Gastroesophageal sphincter (tissue), 4 donors: Measurements from ENCODE around the gene RAD9B. TPM values are rescaled to one million over a fixed set of nuclear protein-coding genes. Genes with fewer than 3 reads are reported as not detected.

Source experiments
- ATAC-seq: fragments of 150-250 bp; one replicate; pipeline ENCODE4 v1.9.1; 2016; ENCODE audit warnings: mild to moderate bottlenecking, moderate library complexity
- H3K27ac ChIP-seq, 4 donors: fragments of 200-600 bp; sonication (generic) in 3 of 4; 1 replicate in 3 of 4; 2 replicates in 1 of 4; pipeline ENCODE4 v1.5.1; 2016 to 2019
- H3K27me3 ChIP-seq: fragments of 200-600 bp; sonication (generic); one replicate; pipeline ENCODE4 v1.5.1; 2019
- H3K36me3 ChIP-seq, 2 donors: fragments of 200-600 bp; sonication (generic); one replicate each; pipeline ENCODE4 v1.5.1; 2019; ENCODE audit warnings: control low read depth in 1 of 2
- H3K4me1 ChIP-seq, 3 donors: fragments of 200-600 bp; sonication (generic); 1 replicate in 2 of 3; 2 replicates in 1 of 3; pipeline ENCODE4 v1.5.1; 2016 to 2019; ENCODE audit warnings: control low read depth in 2 of 3
- H3K4me3 ChIP-seq, 2 donors: fragments of 200-600 bp; sonication (generic); one replicate each; pipeline ENCODE4 v1.5.1; 2019; ENCODE audit warnings: mild to moderate bottlenecking in 1 of 2, moderate library complexity in 1 of 2
- H3K9me3 ChIP-seq, 3 donors: fragments of 200-600 bp; sonication (generic); one replicate each; pipeline ENCODE4 v1.5.1; 2017 to 2019; ENCODE audit warnings: control low read depth in 2 of 3
- EP300 ChIP-seq: sonication (generic); formaldehyde crosslinking; IDR thresholded peaks from one replicate; pipeline ENCODE4 v1.6.1; 2017; ENCODE audit warnings: antibody characterized with exemption, mild to moderate bottlenecking
- POLR2A ChIP-seq, 2 donors: fragments of 450-650 bp; IDR thresholded peaks; one replicate each; pipeline ENCODE4 v1.6.1; 2017; ENCODE audit warnings: antibody characterized with exemption in 2 of 2, mild to moderate bottlenecking in 2 of 2, moderate library complexity in 1 of 2
- POLR2AphosphoS5 ChIP-seq: sonication (generic); formaldehyde crosslinking; IDR thresholded peaks from one replicate; pipeline ENCODE4 v1.6.1; 2017; ENCODE audit warnings: antibody characterized with exemption
- WGBS, 2 donors: methylation state at CpG; one replicate each; pipeline ENCODE4 v1.1.5; 2018; ENCODE audit warnings: low coverage in 1 of 2; 5-methylcytosine and 5-hydroxymethylcytosine counted together
- small RNA-seq, 4 donors: library from RNA; depleted of rRNA; stranded (forward); fragments of <200 nt; gene quantifications; one replicate each; pipeline ENCODE3, GENCODE V24; 2016
- total RNA-seq, 4 donors: library from RNA; depleted of rRNA; stranded (reverse); fragments of >200 nt; gene quantifications; one replicate each; pipeline ENCODE4 v1.1.0, GENCODE V29; 2016
- TF ChIP-seq, protein P1 (sequence below), 4 experiments: fragments of 200-600 bp in 2 of 4; fragments of 450-650 bp in 2 of 4; sonication (generic) in 1 of 4; IDR thresholded peaks; one replicate each; pipeline ENCODE4 v1.5.1; 2017 to 2019; ENCODE audit warnings: antibody characterized with exemption in 4 of 4, mild to moderate bottlenecking in 2 of 4, moderate library complexity in 2 of 4

RAD9B gene
- total RNA-seq, 4 donors from 2014 or later = 1.1 to 5.1 (median 1.9) TPM

DNA sequence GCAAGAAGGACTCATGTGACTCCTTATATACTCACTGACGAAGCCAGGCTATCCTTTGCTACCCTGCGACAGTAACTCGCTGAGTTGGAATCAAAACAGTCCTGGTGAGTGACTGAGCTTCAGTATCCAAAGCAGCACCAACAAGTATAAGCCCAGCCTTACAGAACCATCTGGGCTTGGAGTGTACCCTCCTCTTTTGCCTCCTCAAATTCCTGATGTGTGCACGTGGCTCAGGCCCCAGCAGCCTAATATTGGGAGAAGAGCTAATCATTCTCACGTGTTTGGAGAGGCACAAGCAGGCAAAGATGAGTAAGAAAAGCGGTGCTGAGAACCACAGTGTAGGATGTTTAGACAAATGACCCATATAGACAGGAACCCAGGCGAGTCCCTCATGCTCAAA is 46.5 kb downstream of the RAD9B start:
- Histone ChIP-seq H3K9me3 (no peaks in the 10 kb centered on the region), H3K4me1 (peaks cover 24 to 98% (median 33%) of the 10 kb centered on the region in 3 donors), H3K36me3 (peaks cover 0 to 21% of the 10 kb centered on the region in 2 donors), H3K27me3 (no peaks in the 10 kb centered on the region), H3K27ac (peak overlapping the region; percentile 6 to 89 (median 64)), H3K4me3 (no peak overlapping the region)
- TF ChIP-seq EP300 = no peak
- TF ChIP-seq, protein P1, sequence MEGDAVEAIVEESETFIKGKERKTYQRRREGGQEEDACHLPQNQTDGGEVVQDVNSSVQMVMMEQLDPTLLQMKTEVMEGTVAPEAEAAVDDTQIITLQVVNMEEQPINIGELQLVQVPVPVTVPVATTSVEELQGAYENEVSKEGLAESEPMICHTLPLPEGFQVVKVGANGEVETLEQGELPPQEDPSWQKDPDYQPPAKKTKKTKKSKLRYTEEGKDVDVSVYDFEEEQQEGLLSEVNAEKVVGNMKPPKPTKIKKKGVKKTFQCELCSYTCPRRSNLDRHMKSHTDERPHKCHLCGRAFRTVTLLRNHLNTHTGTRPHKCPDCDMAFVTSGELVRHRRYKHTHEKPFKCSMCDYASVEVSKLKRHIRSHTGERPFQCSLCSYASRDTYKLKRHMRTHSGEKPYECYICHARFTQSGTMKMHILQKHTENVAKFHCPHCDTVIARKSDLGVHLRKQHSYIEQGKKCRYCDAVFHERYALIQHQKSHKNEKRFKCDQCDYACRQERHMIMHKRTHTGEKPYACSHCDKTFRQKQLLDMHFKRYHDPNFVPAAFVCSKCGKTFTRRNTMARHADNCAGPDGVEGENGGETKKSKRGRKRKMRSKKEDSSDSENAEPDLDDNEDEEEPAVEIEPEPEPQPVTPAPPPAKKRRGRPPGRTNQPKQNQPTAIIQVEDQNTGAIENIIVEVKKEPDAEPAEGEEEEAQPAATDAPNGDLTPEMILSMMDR (IDR thresholded peaks at IDR 0.05) = no peak
- TF ChIP-seq POLR2A (IDR thresholded peaks at IDR 0.05) = no peak
- TF ChIP-seq POLR2AphosphoS5 = no peak
- ATAC-seq = no peak
- 47 to 56% methylated on average over 4 to 5 of the region's 7 CpGs for whole genome bisulfite sequencing, 2 donors

DNA sequence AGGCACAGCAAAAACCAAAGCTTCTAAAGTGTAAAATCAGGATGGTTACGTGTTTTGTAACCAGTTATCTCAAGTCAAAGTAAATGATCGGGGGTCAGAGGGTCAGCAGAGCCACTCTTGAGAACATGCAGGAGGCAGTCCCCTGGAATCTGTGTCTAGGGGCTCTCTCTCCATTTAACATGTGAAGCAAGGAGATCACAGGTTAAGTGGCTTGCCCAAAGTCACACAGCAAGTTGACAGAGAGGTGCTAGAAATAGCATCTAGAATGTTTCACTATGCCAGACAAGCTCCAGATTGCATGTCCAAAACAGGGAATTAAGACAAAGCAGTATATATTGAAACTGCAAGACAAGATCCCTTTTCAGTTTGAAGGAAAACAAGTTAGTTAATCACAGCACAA is 47.6 kb downstream of the RAD9B start:
- Histone ChIP-seq H3K4me3 (no peak overlapping the region), H3K27ac (peak overlapping the region in 3 of 4 donors; percentile 57 to 89 (median 67)), H3K9me3 (no peaks in the 10 kb centered on the region), H3K4me1 (peaks cover 17 to 98% (median 24%) of the 10 kb centered on the region in 3 donors), H3K27me3 (no peaks in the 10 kb centered on the region), H3K36me3 (peaks cover 0 to 21% of the 10 kb centered on the region in 2 donors)
- ATAC-seq = no peak
- 68 to 74% methylated on average over 2 of the region's 2 CpGs for WGBS, 2 donors
- TF ChIP-seq POLR2AphosphoS5 = no peak
- TF ChIP-seq, protein P1 (IDR thresholded peaks at IDR 0.05) = no peak
- no peak for TF ChIP-seq POLR2A (IDR thresholded peaks at IDR 0.05)
- TF ChIP-seq EP300 = no peak

DNA sequence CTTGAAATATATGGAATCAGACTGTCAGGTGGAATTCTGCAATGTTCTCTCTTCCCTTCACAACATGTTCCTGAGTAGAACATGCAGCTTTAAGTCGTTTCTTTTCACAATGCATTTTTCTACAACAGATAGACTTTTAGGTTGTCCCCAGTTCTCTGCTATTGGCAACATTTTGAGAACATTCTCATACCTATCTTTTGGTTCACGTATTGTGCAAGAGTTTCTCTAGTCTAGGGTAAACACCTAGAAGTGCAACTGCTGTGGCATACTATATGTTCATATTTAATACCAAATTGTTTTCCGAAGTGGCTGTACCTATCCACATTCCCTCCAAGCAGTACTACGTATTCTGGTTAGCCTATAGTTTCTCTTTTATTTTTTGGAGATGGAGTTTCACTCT is 48.9 kb downstream of the RAD9B start:
- H3K4me1 ChIP-seq = peaks cover 9 to 98% (median 19%) of the 10 kb centered on the region in 3 donors
- H3K27me3 ChIP-seq = no peaks in the 10 kb centered on the region
- 82 to 88% methylated on average over 4 of the region's 4 CpGs for WGBS, 2 donors
- TF ChIP-seq POLR2A (IDR thresholded peaks at IDR 0.05) (no peak), POLR2AphosphoS5 (peak; percentile 54)
- H3K9me3 ChIP-seq = no peaks in the 10 kb centered on the region
- H3K36me3 ChIP-seq = peaks cover 0 to 13% of the 10 kb centered on the region in 2 donors
- H3K4me3 ChIP-seq = no peak overlapping the region
- no peak for ATAC-seq
- H3K27ac ChIP-seq = peak overlapping the region in 2 of 4 donors; percentile 43 to 89

Small RNA genes within 50 kb of the gene (small RNA-seq; reads per million reads assigned to genes)
- 0 reads per million in 4 donors for gene RF00278

Other genes with a start within 250 kb of the RAD9B start
- 100 to 1,000 TPM; 118 to 233 (median 163) TPM for gene ATP2A2, start 221.1 kb upstream of the RAD9B start, total RNA-seq
- 10 to 100 TPM; 40.4 to 50.1 (median 46.2) TPM for gene ANAPC7, start 98.6 kb upstream of the RAD9B start, total RNA-seq
- gene ARPC3, start 52.0 kb upstream of the RAD9B start, total RNA-seq = 100 to 1,000 TPM; 147 to 333 (median 310) TPM
- 10 to 100 TPM; 11.8 to 42.2 (median 21.5) TPM for gene GPN3, start 34.1 kb upstream of the RAD9B start, total RNA-seq
- gene FAM216A, start 33.5 kb upstream of the RAD9B start, total RNA-seq = 1 to 10 TPM; 5.1 to 9.8 (median 6.1) TPM
- gene VPS29, start 220 bp upstream of the RAD9B start, total RNA-seq = 100 to 1,000 TPM; 101 to 184 (median 159) TPM
- 10 to 100 TPM; 37.5 to 48.6 (median 41.9) TPM for gene PPTC7, start 81.0 kb downstream of the RAD9B start, total RNA-seq
- gene TCTN1, start 111.8 kb downstream of the RAD9B start, total RNA-seq = 10 to 100 TPM; 19.4 to 32.5 (median 30.5) TPM
- 10 to 100 TPM in 1 of 4 donors, 1 to 10 TPM in 3; 1.4 to 12.0 (median 8.1) TPM for gene HVCN1, start 186.8 kb downstream of the RAD9B start, total RNA-seq
- 100 to 1,000 TPM; 103 to 135 (median 126) TPM for gene PPP1CC, start 240.6 kb downstream of the RAD9B start, total RNA-seq